Effector memory CD4-positive, alpha-beta T cell (primary cell): ENCODE measurements around the gene NEURL1B.

ENCODE experiments used
- DNase-seq, 3 donors: peaks; one replicate each; pipeline ENCODE4 v3.0.0-alpha.2; 2020
- H3K27ac ChIP-seq: 2 replicates; pipeline ENCODE4 v1.7.0; 2013; ENCODE audit warnings: mild to moderate bottlenecking, low read length, moderate library complexity; ENCODE audit not compliant: insufficient read depth, poor library complexity, severe bottlenecking
- H3K27me3 ChIP-seq: replicated peaks from 2 replicates; pipeline ENCODE4 v1.7.0; 2013; ENCODE audit warnings: mild to moderate bottlenecking, low read length; ENCODE audit not compliant: insufficient read depth, control insufficient read depth, poor library complexity, severe bottlenecking
- H3K36me3 ChIP-seq: 2 replicates; pipeline ENCODE4 v1.7.0; 2013; ENCODE audit warnings: mild to moderate bottlenecking, low read length, moderate library complexity; ENCODE audit not compliant: control insufficient read depth, insufficient read depth
- H3K4me1 ChIP-seq: 2 replicates; pipeline ENCODE4 v1.7.0; 2013; ENCODE audit warnings: low read length, mild to moderate bottlenecking; ENCODE audit not compliant: control insufficient read depth, insufficient read depth, poor library complexity, severe bottlenecking
- H3K4me3 ChIP-seq: 2 replicates; pipeline ENCODE4 v1.7.0; 2013; ENCODE audit warnings: low read length, low read depth, mild to moderate bottlenecking; ENCODE audit not compliant: insufficient read depth, poor library complexity, severe bottlenecking
- H3K9me3 ChIP-seq: 2 replicates; pipeline ENCODE4 v1.7.0; 2013; ENCODE audit warnings: mild to moderate bottlenecking, low read length, moderate library complexity; ENCODE audit not compliant: control insufficient read depth

The NEURL1B gene

GRCh38 chr5:172664681-172665541, 23.8 kb downstream of the NEURL1B start:
- Histone ChIP-seq H3K4me3 (no peak overlapping the region), H3K27me3 (no peaks in the 10 kb centered on the region), H3K36me3 (no peaks in the 10 kb centered on the region), H3K4me1 (no peaks in the 10 kb centered on the region), H3K9me3 (no peaks in the 10 kb centered on the region), H3K27ac (no peak overlapping the region)
- no peak for DNase-seq

GRCh38 chr5:172666251-172666650, 25.2 kb downstream of the NEURL1B start:
- no peak for DNase-seq
- Histone ChIP-seq H3K9me3 (no peaks in the 10 kb centered on the region), H3K4me1 (no peaks in the 10 kb centered on the region), H3K27ac (no peak overlapping the region), H3K4me3 (no peak overlapping the region), H3K36me3 (no peaks in the 10 kb centered on the region), H3K27me3 (no peaks in the 10 kb centered on the region)

GRCh38 chr5:172667786-172668593, 26.9 kb downstream of the NEURL1B start:
- Histone ChIP-seq H3K27ac (no peak overlapping the region), H3K4me1 (no peaks in the 10 kb centered on the region), H3K27me3 (no peaks in the 10 kb centered on the region), H3K36me3 (no peaks in the 10 kb centered on the region), H3K9me3 (no peaks in the 10 kb centered on the region), H3K4me3 (no peak overlapping the region)
- DNase-seq, result no peak

GRCh38 chr5:172668594-172669071, 27.6 kb downstream of the NEURL1B start:
- Histone ChIP-seq H3K27me3 (no peaks in the 10 kb centered on the region), H3K36me3 (no peaks in the 10 kb centered on the region), H3K9me3 (no peaks in the 10 kb centered on the region)

GRCh38 chr5:172669386-172670004, 28.4 kb downstream of the NEURL1B start:
- Histone ChIP-seq H3K27ac (no peak overlapping the region), H3K36me3 (no peaks in the 10 kb centered on the region), H3K9me3 (no peaks in the 10 kb centered on the region), H3K4me1 (no peaks in the 10 kb centered on the region), H3K27me3 (no peaks in the 10 kb centered on the region), H3K4me3 (no peak overlapping the region)
- no peak for DNase-seq

More at GRCh38 chr5:172668594-172669071, 27.6 kb downstream of the NEURL1B start:
- H3K4me3 ChIP-seq, result no peak overlapping the region
- no peak overlapping the region for H3K27ac ChIP-seq
- DNase-seq, result no peak
- no peaks in the 10 kb centered on the region for H3K4me1 ChIP-seq

- no peak overlapping the region for H3K27ac ChIP-seq
Measured at GRCh38 chr5:172670005-172670402, 28.9 kb downstream of the NEURL1B start.

GRCh38 chr5:172670444-172670843, 29.4 kb downstream of the NEURL1B start:
- no peaks in the 10 kb centered on the region for H3K27me3 ChIP-seq
- no peak for DNase-seq
- no peak overlapping the region for H3K4me3 ChIP-seq
- H3K4me1 ChIP-seq, result no peaks in the 10 kb centered on the region
- no peaks in the 10 kb centered on the region for H3K9me3 ChIP-seq
- H3K36me3 ChIP-seq, result no peaks in the 10 kb centered on the region
- H3K27ac ChIP-seq, result no peak overlapping the region

More at GRCh38 chr5:172670005-172670402, 28.9 kb downstream of the NEURL1B start:
- no peaks in the 10 kb centered on the region for H3K4me1 ChIP-seq
- H3K9me3 ChIP-seq, result no peaks in the 10 kb centered on the region
- no peaks in the 10 kb centered on the region for H3K27me3 ChIP-seq
- H3K4me3 ChIP-seq, result no peak overlapping the region
- no peak for DNase-seq
- H3K36me3 ChIP-seq, result no peaks in the 10 kb centered on the region

- Histone ChIP-seq H3K4me1 (no peaks in the 10 kb centered on the region), H3K27ac (no peak overlapping the region), H3K36me3 (no peaks in the 10 kb centered on the region), H3K27me3 (no peaks in the 10 kb centered on the region), H3K9me3 (no peaks in the 10 kb centered on the region), H3K4me3 (no peak overlapping the region)
- no peak for DNase-seq
Measured at GRCh38 chr5:172671091-172671490, 30.0 kb downstream of the NEURL1B start.

- Histone ChIP-seq H3K4me3 (no peak overlapping the region), H3K27me3 (no peaks in the 10 kb centered on the region), H3K27ac (no peak overlapping the region), H3K9me3 (no peaks in the 10 kb centered on the region), H3K4me1 (no peaks in the 10 kb centered on the region), H3K36me3 (no peaks in the 10 kb centered on the region)
- DNase-seq, result no peak
Measured at GRCh38 chr5:172672681-172673080, 31.6 kb downstream of the NEURL1B start.
